ENCODE results near the gene GUCD1.
A peak's percentile ranks its signal among the peaks of the same experiment; 100 is the strongest.
"Not testable (repeated sequence)": the region's sequence is repeated elsewhere in the genome, so short reads cannot be mapped to it uniquely, and the experiment has no call there.

GUCD1 gene

DNA sequence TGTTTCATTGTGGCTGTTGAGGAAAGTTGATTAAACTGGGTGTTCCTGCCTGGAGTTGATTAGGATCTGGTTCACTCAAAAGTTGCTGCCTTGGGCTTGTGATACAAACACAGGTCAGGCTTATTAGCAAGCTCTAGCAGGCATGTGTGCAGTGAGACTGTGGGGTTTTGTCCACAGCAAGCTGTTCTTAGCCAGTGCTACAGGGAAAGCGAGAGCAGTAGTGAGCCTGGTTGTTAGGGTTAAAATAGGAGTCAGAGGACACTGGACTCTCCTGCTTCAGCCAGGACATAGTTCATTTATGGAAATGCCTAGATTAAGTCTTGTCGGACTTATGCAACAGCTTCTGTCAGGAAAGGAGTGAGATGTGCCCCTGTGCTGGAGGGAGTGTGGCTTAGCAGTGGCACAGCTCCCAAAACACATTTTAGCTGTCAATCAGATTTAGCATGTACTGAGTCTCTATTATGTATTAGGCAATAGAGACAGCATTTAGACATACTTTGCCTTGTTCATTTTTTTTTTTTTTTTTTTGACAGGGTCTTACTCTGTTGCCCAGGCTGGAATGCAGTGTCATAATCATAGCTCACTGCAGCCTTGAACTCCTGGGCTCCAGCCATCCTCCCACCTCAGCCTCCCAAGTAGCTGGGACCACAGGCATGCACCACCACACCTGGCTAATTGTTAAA is 9.6 kb upstream of the GUCD1 start:
- no peak for DNase-seq (ENCODE audit: low read depth)

- no peak for DNase-seq (ENCODE audit: low read depth)
Observed at GRCh38 chr22:24563246-24563645, 8.3 kb upstream of the GUCD1 start.

DNA sequence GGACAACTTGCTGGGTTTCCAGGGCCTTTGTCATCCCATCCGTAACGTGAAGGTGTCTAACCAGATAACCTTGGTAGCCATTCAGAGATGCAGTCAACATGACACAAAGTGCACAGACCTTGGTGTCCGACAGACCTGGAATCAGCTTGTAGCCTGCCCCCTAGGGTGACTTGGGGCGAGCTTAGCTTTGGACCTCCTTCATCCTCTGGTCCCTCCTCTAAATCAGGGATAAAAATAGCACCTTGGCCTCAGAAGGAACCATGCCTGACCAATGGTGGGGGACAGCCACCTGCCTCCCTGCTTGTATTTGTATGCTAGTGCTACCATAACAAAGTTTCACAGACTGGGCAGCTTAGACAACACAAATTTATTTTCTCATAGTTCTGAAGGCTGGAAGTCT is 4.5 kb upstream of the GUCD1 start:
- DNase-seq (ENCODE audit: low read depth): no peak

- DNase-seq (ENCODE audit: low read depth): peak; percentile 99
Observed at GRCh38 chr22:24555165-24556039, 464 bp upstream of the GUCD1 start, which contains the start of gene SNRPD3. Gene SNRPD3 (plus strand): TSS chr22:24555999. CDS start chr22:24557675, 1,676 bp downstream.

- DNase-seq (ENCODE audit: low read depth): no peak
Observed at GRCh38 chr22:24553597-24554312, 1.2 kb downstream of the GUCD1 start.

GRCh38 chr22:24552503-24553286 is 2.2 kb downstream of the GUCD1 start:
- DNase-seq (ENCODE audit: low read depth): not testable (repeated sequence)

DNA sequence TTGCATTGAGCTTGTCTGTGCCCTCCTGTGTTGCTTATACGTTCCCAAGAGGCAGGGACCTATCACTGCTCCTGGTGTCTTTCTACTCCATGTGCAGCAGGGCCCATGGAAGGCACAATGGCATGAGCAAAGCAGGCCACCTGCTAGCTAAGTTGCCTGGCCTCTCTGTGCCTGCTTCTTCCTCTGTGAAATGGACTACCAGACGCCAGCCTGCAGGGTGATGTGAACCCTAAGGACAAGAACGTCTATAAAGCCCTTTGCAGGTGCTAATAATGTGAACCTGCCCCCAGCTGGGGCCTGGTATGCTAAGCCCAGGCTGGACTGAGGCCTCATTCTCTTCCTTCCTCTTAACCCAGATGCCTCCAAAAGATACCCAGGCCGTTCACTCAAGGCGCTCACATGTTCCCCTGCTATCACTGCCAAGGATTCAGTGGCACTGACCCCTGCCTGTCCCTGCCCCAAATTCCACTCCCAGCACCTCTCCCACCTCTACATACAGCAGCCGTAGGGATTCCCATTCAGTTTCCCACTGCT is 4.0 kb downstream of the GUCD1 start:
- DNase-seq (ENCODE audit: low read depth): no peak

DNA sequence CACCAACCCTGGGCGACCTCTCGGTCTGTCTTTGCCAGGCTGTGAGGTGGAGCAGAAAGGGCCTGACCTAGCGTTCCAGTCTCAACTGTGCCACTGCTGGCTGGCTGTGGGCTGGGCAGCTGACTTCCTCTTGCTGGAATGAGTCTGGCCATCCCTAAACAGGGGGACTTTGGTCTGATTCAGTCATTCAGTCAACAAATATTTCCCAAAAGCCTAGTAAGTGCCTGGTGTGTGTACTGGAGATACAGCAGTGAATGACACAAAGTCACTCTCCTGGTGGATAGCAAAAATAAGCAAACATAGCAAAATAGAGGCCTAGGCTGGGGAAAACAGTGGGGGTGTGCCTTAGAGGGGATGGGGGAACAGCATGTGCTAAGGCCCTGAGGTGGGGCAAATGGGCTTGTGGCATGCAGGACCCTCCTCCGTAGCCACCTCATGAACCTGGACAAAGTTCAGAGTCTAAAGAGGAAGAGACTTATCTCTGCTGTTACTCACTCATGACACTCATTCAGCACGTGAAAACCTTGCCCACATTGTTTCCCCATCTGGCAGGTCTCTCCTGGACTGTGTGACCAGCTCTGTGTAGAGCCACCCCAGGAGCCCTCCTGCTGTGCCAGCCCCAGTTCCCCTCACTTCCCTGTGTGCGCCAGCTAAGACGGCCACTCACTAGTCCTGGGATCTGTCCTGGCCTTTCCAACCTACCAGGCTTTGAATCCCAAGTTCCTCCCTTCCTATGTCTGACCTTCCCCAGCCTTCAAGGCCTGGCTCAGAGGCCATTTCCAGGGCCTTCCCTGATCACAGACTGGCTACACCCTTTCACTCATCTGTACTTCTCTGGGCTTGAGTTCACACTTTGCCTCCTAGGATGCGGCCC is 4.7 kb downstream of the GUCD1 start:
- no peak for DNase-seq (ENCODE audit: low read depth)

DNA sequence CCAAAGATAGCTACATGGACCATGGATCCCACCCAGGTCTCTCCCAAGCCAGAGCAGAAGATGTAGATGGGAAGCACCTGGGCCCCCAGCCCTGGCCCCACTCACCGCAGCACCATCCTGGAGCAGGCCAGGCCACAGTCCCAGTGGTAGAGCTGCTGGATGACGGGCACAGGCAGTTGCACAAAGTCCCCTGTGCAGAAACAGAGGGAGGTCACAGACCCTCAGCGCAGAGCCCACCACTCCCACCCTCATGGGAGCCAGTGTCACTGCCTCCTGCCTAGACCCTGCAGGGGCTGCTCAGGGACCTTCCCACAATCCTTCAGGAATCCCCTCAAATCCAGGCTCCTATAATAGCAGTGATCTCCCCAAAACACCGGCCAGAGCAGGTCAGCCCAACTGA is 6.1 kb downstream of the GUCD1 start:
- no peak for DNase-seq (ENCODE audit: low read depth)

GRCh38 chr22:24543679-24544243 is 11.2 kb downstream of the GUCD1 start:
- no peak for DNase-seq (ENCODE audit: low read depth)

DNA sequence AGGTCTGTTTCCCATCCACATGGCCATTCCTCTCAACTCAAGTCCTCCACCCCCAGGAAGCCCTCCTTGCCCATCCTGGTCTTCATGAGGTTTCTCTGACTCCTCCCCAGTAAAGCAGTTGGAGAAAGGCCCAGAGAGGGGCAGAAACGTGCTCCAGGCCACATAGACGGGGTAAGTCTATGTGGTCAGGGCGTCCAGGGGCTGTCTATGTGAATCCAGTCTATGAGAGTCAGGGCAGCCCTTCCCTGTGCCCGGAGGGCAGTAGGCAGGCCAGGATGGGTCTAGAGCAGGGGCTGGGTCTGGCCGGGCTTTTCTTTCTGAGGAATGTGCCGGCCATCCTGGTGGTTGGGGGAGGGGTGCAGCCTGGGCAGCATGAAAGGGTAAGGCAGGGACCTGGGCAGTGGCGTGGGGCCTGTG is 11.7 kb downstream of the GUCD1 start:
- no peak for DNase-seq (ENCODE audit: low read depth)

- no peak for DNase-seq (ENCODE audit: low read depth)
Observed at GRCh38 chr22:24542641-24543040, 12.3 kb downstream of the GUCD1 start.

DNA sequence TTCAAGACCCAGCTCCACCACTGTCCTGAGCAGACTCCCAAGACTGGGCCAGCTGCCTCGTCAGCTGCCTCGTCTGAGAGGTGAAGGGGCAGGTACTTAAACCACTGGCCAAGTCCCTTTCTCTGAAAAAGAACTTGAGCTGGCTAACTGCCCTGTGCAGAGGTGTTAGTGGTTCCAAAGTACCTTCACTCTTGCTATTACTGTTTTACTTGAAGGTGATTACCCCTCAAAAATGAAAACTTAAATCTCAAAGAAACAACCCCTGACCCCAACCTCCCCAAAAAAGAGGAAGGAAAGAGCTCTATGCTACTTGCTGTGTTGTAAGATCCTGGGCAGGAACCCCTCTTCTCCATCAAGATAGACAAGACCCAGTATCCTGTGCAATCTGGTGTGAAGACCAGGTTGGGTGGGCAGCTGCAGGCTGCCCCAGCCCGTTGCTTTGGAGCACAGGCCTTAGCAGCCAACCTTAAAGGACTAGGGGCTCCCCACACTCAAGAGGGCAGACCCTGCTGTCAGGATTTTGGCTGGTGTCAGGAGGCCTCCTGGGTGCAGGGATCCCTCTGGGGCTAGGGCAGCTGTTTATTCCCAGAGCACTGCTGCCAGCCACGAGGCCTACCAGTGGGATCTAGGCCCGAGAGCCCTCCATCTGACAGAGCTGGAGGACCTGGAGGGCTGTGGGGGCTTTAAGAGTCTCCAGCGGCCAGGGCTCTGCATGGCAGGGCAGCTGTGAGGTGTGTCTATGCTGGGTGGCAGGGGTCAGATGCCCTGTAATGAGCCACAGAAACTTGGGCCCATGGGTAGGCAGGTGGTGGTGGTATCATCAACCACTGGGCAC is 13.0 kb downstream of the GUCD1 start:
- DNase-seq (ENCODE audit: low read depth): no peak

DNA sequence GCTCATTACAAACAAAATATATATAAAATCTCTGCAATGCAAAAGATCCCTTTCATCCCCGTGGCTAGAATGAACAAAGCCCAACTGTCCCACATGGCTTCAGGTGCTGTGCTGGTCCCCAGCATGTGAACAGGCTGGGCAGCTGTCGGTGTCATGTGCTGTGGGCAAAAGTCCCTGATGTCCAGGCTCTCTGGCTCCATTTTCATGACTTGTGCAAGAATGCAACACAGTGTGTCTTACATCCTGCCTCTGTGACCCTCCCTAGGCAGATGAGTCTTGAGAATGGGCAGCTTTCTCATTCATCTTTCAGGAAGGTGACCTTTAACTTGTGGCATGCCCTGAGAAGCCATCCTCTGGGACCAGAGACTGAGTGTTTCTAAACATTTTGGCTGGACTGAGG is 14.5 kb downstream of the GUCD1 start:
- DNase-seq (ENCODE audit: low read depth): no peak

- no peak for DNase-seq (ENCODE audit: low read depth)
Observed at GRCh38 chr22:24536089-24536488, 18.8 kb downstream of the GUCD1 start.

DNA sequence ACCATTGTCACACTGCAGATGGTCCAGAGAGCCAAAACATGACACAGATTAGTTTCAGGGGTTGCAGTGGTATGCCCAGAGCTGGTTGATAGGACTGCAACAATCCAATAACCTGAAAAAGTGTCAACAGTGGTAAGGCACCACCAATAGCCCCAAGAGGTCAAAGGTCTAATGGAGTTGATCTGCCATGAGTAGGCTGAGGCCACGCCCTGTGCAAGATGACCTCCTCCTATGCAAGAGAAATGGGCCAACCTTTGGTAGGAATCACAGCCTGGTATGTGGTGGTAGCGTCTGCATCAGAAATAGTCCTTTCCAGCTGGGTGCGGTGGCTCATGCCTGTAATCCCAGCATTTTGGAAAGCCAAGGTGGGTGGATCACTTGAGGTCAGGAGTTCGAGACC is 19.6 kb downstream of the GUCD1 start:
- DNase-seq (ENCODE audit: low read depth): no peak

- no peak for DNase-seq (ENCODE audit: low read depth)
Observed at GRCh38 chr22:24532075-24532474, 22.9 kb downstream of the GUCD1 start.

- DNase-seq (ENCODE audit: low read depth): not testable (repeated sequence)
Observed at GRCh38 chr22:24530968-24531367, 24.0 kb downstream of the GUCD1 start.

DNA sequence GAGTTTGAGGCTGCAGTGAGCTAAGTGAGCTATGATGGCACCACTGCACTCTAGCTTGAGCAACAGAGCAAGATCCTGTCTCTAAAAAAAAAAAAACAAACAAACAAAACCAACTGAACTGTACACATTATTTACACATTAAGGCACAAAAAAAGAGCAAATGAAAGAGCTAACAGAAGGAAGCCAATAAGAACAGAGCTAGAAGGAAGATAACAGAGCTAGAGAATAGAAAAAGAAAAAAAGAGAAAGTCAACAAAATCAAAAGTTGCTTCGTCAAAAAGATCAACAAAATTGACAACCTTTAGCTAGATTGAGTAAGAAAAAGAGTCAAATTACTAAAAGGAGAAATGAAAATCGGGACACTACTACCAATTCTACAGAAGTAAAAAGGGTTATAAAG is 25.0 kb downstream of the GUCD1 start:
- DNase-seq (ENCODE audit: low read depth): no peak
